ENCODE data around the gene PAN3.

PAN3 gene

GRCh38 chr13:28299916-28300315, 161.6 kb downstream of the PAN3 start:
- DNase-seq (ENCODE audit: low read depth, low spot score): peak; percentile 44

GRCh38 chr13:28301839-28302238, 163.5 kb downstream of the PAN3 start:
- DNase-seq (ENCODE audit: low read depth, low spot score): no peak

- no peak for DNase-seq (ENCODE audit: low read depth, low spot score)
These were observed 168.0 kb downstream of the PAN3 start for GRCh38 chr13:28306325-28306724.

- DNase-seq (ENCODE audit: low read depth, low spot score): no peak
These were observed 175.2 kb downstream of the PAN3 start for GRCh38 chr13:28313579-28313978.

- DNase-seq (ENCODE audit: low read depth, low spot score): no peak
These were observed 176.5 kb downstream of the PAN3 start for GRCh38 chr13:28314879-28315278.

- no peak for DNase-seq (ENCODE audit: low read depth, low spot score)
These were observed 177.8 kb downstream of the PAN3 start for GRCh38 chr13:28316129-28316528.

- no peak for DNase-seq (ENCODE audit: low read depth, low spot score)
These were observed 178.5 kb downstream of the PAN3 start for GRCh38 chr13:28316836-28317235.

- DNase-seq (ENCODE audit: low read depth, low spot score): no peak
These were observed 180.2 kb downstream of the PAN3 start for GRCh38 chr13:28318496-28318895.

GRCh38 chr13:28319528-28319927, 181.2 kb downstream of the PAN3 start:
- no peak for DNase-seq (ENCODE audit: low read depth, low spot score)

GRCh38 chr13:28320209-28320608, 181.9 kb downstream of the PAN3 start:
- no peak for DNase-seq (ENCODE audit: low read depth, low spot score)

GRCh38 chr13:28320884-28321574, 182.7 kb downstream of the PAN3 start:
- DNase-seq (ENCODE audit: low read depth, low spot score): no peak

- no peak for DNase-seq (ENCODE audit: low read depth, low spot score)
These were observed 183.4 kb downstream of the PAN3 start for GRCh38 chr13:28321756-28322155.

GRCh38 chr13:28322256-28322905, 184.0 kb downstream of the PAN3 start:
- no peak for DNase-seq (ENCODE audit: low read depth, low spot score)

GRCh38 chr13:28324181-28324789, 185.9 kb downstream of the PAN3 start:
- DNase-seq (ENCODE audit: low read depth, low spot score): peak; percentile 74

- no peak for DNase-seq (ENCODE audit: low read depth, low spot score)
These were observed 186.7 kb downstream of the PAN3 start for GRCh38 chr13:28325022-28325421.

- DNase-seq (ENCODE audit: low read depth, low spot score): no peak
These were observed 187.7 kb downstream of the PAN3 start for GRCh38 chr13:28326056-28326455.

GRCh38 chr13:28327373-28328270, 189.3 kb downstream of the PAN3 start:
- DNase-seq (ENCODE audit: low read depth, low spot score): no peak

- no peak for DNase-seq (ENCODE audit: low read depth, low spot score)
These were observed 189.9 kb downstream of the PAN3 start for GRCh38 chr13:28328271-28328607.

GRCh38 chr13:28329395-28330158, 191.2 kb downstream of the PAN3 start:
- peak; percentile 28 for DNase-seq (ENCODE audit: low read depth, low spot score)

GRCh38 chr13:28333204-28333881, 195.0 kb downstream of the PAN3 start:
- no peak for DNase-seq (ENCODE audit: low read depth, low spot score)

GRCh38 chr13:28336193-28336657, 197.9 kb downstream of the PAN3 start:
- DNase-seq (ENCODE audit: low read depth, low spot score): no peak
